H1 (cell line): Measurements from ENCODE around the gene PAK2. TPM values are rescaled to one million over a fixed set of nuclear protein-coding genes. Genes with fewer than 3 reads are reported as not detected.

ENCODE experiments used
- CTCF ChIA-PET: fragments of 300-600 bp; sonication (Branson Sonifier 250); formaldehyde crosslinking; loops from one replicate; lab custom pipeline; 2021; ENCODE audit not compliant: partially characterized antibody; lab: Charles Lee
- POLR2A ChIA-PET: fragments of 300-600 bp; sonication (Branson Sonifier 250); formaldehyde crosslinking; loops from one replicate; lab custom pipeline; 2021; ENCODE audit warnings: inconsistent platforms; ENCODE audit not compliant: partially characterized antibody; lab: Charles Lee
- DNase-seq, 2 experiments: peaks; one replicate each; pipeline versions ENCODE4 v3.0.0 to v3.0.0-alpha.2; 2010 to 2022; ENCODE audit warnings: low spot score in 2 of 2, low read depth in 1 of 2, mixed read lengths in 1 of 2
- FAIRE-seq: peaks from 2 replicates; lab custom pipeline; 2011; peaks lifted over from hg19 to GRCh38; lab: Jason Lieb, UNC
- H2AFZ ChIP-seq: 2 replicates; pipeline ENCODE4 v1.8.1; 2012; ENCODE audit warnings: low read length, inconsistent platforms
- H2AK5ac ChIP-seq: 2 replicates; pipeline ENCODE4 v1.6.1; 2013; ENCODE audit warnings: low read depth, low read length
- H2BK120ac ChIP-seq: replicated peaks from 2 replicates; pipeline ENCODE3; 2013; ENCODE audit warnings: low read depth, low read length, inconsistent platforms
- H2BK12ac ChIP-seq: 2 replicates; pipeline ENCODE4 v1.6.1; 2013; ENCODE audit warnings: low read depth, low read length
- H2BK15ac ChIP-seq: 2 replicates; pipeline ENCODE4 v1.6.1; 2013; ENCODE audit warnings: low read length
- H2BK20ac ChIP-seq: 2 replicates; pipeline ENCODE4 v1.6.1; 2013; ENCODE audit warnings: low read length
- H2BK5ac ChIP-seq: 2 replicates; pipeline ENCODE4 v1.6.1; 2013; ENCODE audit warnings: low read depth, low read length
- H3K14ac ChIP-seq: 2 replicates; pipeline ENCODE4 v1.6.1; 2013; ENCODE audit warnings: inconsistent platforms; ENCODE audit not compliant: insufficient read length
- H3K18ac ChIP-seq: 2 replicates; pipeline ENCODE4 v1.6.1; 2013; ENCODE audit warnings: low read length; ENCODE audit errors: extremely low read depth
- H3K23ac ChIP-seq: 2 replicates; pipeline ENCODE4 v1.6.1; 2013; ENCODE audit warnings: inconsistent platforms; ENCODE audit not compliant: insufficient read length
- H3K23me2 ChIP-seq: 2 replicates; pipeline ENCODE4 v1.6.1; 2013; ENCODE audit warnings: low read depth, low read length
- H3K27ac ChIP-seq: 2 replicates; pipeline ENCODE4 v1.6.1; 2011; ENCODE audit warnings: low read depth, low read length, inconsistent platforms
- H3K27me3 ChIP-seq, 4 experiments: replicated peaks in 1 of 4; 1 replicate in 1 of 4; 2 replicates in 3 of 4; pipeline versions ENCODE4 v1.6.1 to v1.8.1; 2011 to 2013; ENCODE audit warnings: low read length in 3 of 4, mild to moderate bottlenecking in 3 of 4, inconsistent platforms in 2 of 4, mixed read lengths in 2 of 4, moderate library complexity in 1 of 4; ENCODE audit not compliant: control insufficient read depth in 3 of 4, insufficient read depth in 3 of 4; ENCODE audit errors: extremely low read depth in 1 of 4
- H3K36me3 ChIP-seq, 4 experiments: 2 replicates each; pipeline versions ENCODE4 v1.6.1 to v1.8.1; 2011 to 2013; ENCODE audit warnings: mild to moderate bottlenecking in 4 of 4, low read length in 3 of 4, moderate library complexity in 2 of 4, control low read depth in 1 of 4, inconsistent platforms in 1 of 4; ENCODE audit not compliant: insufficient read depth in 4 of 4, control insufficient read depth in 2 of 4
- H3K4ac ChIP-seq: replicated peaks from 2 replicates; pipeline ENCODE3; 2013; ENCODE audit warnings: low read length, low read depth, mixed read lengths, inconsistent platforms; ENCODE audit not compliant: insufficient read length
- H3K4me1 ChIP-seq, 4 experiments: replicated peaks in 1 of 4; 1 replicate in 1 of 4; 2 replicates in 3 of 4; pipeline versions ENCODE4 v1.6.1 to v1.8.1; 2011 to 2013; ENCODE audit warnings: low read length in 3 of 4, inconsistent platforms in 2 of 4, mixed read lengths in 1 of 4; ENCODE audit not compliant: insufficient read depth in 4 of 4, control insufficient read depth in 3 of 4
- H3K4me2 ChIP-seq, 2 experiments: 2 replicates each; pipeline versions ENCODE4 v1.6.1 to v1.8.1; 2011 to 2013; ENCODE audit warnings: low read depth in 2 of 2, low read length in 2 of 2, control low read depth in 1 of 2, inconsistent platforms in 1 of 2, mild to moderate bottlenecking in 1 of 2; ENCODE audit not compliant: insufficient read depth in 1 of 2
- H3K4me3 ChIP-seq, 4 experiments: fragments of 200-600, 300-600 bp in 1 of 4; sonication (generic), shearing (Covaris generic), sonication (Bioruptor Twin) in 1 of 4; 2 replicates each; pipeline versions ENCODE4 v1.5.1 to v1.8.1; 2011 to 2016; ENCODE audit warnings: low read length in 4 of 4, low read depth in 3 of 4, control low read depth in 2 of 4, inconsistent platforms in 2 of 4, mild to moderate bottlenecking in 2 of 4, mixed read lengths in 1 of 4, moderate library complexity in 1 of 4; ENCODE audit not compliant: insufficient read depth in 2 of 4; ENCODE audit errors: extremely low read depth in 1 of 4
- H3K56ac ChIP-seq: replicated peaks from 2 replicates; pipeline ENCODE3; 2013; ENCODE audit warnings: low read depth, mild to moderate bottlenecking, mixed read lengths, low read length, inconsistent platforms; ENCODE audit not compliant: insufficient read length
- H3K79me1 ChIP-seq: 2 replicates; pipeline ENCODE4 v1.6.1; 2013; ENCODE audit warnings: low read depth, low read length, control low read depth
- H3K79me2 ChIP-seq, 2 experiments: 2 replicates each; pipeline versions ENCODE4 v1.6.1 to v1.8.1; 2012 to 2013; ENCODE audit warnings: low read length in 2 of 2, mild to moderate bottlenecking in 2 of 2, inconsistent platforms in 1 of 2; ENCODE audit not compliant: insufficient read depth in 2 of 2, control insufficient read depth in 1 of 2
- H3K9ac ChIP-seq, 4 experiments: replicated peaks in 1 of 4; 1 replicate in 1 of 4; 2 replicates in 3 of 4; pipeline versions ENCODE4 v1.6.1 to v1.8.1; 2011 to 2013; ENCODE audit warnings: low read depth in 3 of 4, low read length in 3 of 4, control low read depth in 2 of 4, mild to moderate bottlenecking in 2 of 4, moderate library complexity in 2 of 4, inconsistent platforms in 1 of 4; ENCODE audit errors: extremely low read depth in 1 of 4
- H3K9me3 ChIP-seq, 2 experiments: 2 replicates each; pipeline versions ENCODE4 v1.6.1 to v1.8.1; 2012 to 2013; ENCODE audit warnings: mild to moderate bottlenecking in 2 of 2, moderate library complexity in 2 of 2, control low read depth in 1 of 2, inconsistent platforms in 1 of 2, low read depth in 1 of 2, low read length in 1 of 2, mixed read lengths in 1 of 2; ENCODE audit not compliant: insufficient read depth in 2 of 2
- H4K20me1 ChIP-seq, 2 experiments: replicated peaks in 1 of 2; 2 replicates each; pipeline versions ENCODE3 to v1.8.1; 2011 to 2013; ENCODE audit warnings: inconsistent platforms in 2 of 2, low read length in 2 of 2, mild to moderate bottlenecking in 1 of 2; ENCODE audit not compliant: insufficient read depth in 2 of 2, control insufficient read depth in 1 of 2
- H4K5ac ChIP-seq: 2 replicates; pipeline ENCODE4 v1.6.1; 2013; ENCODE audit warnings: low read length, low read depth, mixed read lengths, inconsistent platforms; ENCODE audit not compliant: insufficient read length
- H4K8ac ChIP-seq: 2 replicates; pipeline ENCODE4 v1.8.0; 2013; ENCODE audit warnings: mild to moderate bottlenecking, moderate library complexity, low read length, inconsistent platforms; ENCODE audit not compliant: insufficient read depth; ENCODE audit errors: extremely low read depth
- H4K91ac ChIP-seq: replicated peaks from 2 replicates; pipeline ENCODE3; 2013; ENCODE audit warnings: low read length, mixed read lengths, inconsistent platforms; ENCODE audit not compliant: insufficient read length
- BRCA1 ChIP-seq: IDR thresholded peaks from 2 replicates; pipeline ENCODE4 v1.6.1; 2012; ENCODE audit warnings: low read depth, low read length, improper control_type of control experiment
- KDM4A ChIP-seq: IDR thresholded peaks from one replicate; pipeline ENCODE4 v1.7.1; 2012; ENCODE audit warnings: low read depth, mild to moderate bottlenecking, moderate library complexity, low read length, inconsistent platforms; ENCODE audit not compliant: severe bottlenecking
- WGBS, 2 experiments: shearing (Covaris generic) in 1 of 2; methylation state at CpG; one replicate each; pipeline versions ENCODE4 v1.1.6 to v1.1.7; 2013 to 2015; ENCODE audit warnings: low lambda C conversion rate in 2 of 2, mixed read lengths in 2 of 2, inconsistent platforms in 1 of 2, low coverage in 1 of 2, missing lambda C conversion rate in 1 of 2; ENCODE audit not compliant: insufficient replicate concordance in 2 of 2, insufficient coverage in 1 of 2, insufficient read length in 1 of 2; ENCODE audit errors: extremely low coverage in 1 of 2, missing lambda C conversion rate in 1 of 2; 5-methylcytosine and 5-hydroxymethylcytosine counted together
- polyA plus RNA-seq, 7 experiments: library from polyadenylated mRNA; depleted of rRNA in 3 of 7; stranded (reverse) in 5 of 7; unstranded in 2 of 7; fragments of >200 nt in 5 of 7; fragments of 200-250 nt in 2 of 7; gene quantifications; 1 replicate in 5 of 7; 2 replicates in 1 of 7; 4 replicates in 1 of 7; pipeline versions ENCODE4 v1.2.1 to v1.2.3, GENCODE V29; 2011 to 2013; ENCODE audit warnings: missing spikeins in 2 of 7, mixed read lengths in 2 of 7
- total RNA-seq: library from RNA; stranded (reverse); fragmentation: NEBNext Ultra II Directional; extraction: Animal tissue kit (Norgen Biotek cat#: 25700); gene quantifications from 2 replicates; pipeline ENCODE4 v1.2.1, GENCODE V29; 2021

The PAK2 gene
- total and polyA plus RNA-seq, 2 of the 8 experiments (the other 6 are each of a cell fraction or from before 2014, with no cell fraction given), result 13.1 to 60.5 TPM

DNA sequence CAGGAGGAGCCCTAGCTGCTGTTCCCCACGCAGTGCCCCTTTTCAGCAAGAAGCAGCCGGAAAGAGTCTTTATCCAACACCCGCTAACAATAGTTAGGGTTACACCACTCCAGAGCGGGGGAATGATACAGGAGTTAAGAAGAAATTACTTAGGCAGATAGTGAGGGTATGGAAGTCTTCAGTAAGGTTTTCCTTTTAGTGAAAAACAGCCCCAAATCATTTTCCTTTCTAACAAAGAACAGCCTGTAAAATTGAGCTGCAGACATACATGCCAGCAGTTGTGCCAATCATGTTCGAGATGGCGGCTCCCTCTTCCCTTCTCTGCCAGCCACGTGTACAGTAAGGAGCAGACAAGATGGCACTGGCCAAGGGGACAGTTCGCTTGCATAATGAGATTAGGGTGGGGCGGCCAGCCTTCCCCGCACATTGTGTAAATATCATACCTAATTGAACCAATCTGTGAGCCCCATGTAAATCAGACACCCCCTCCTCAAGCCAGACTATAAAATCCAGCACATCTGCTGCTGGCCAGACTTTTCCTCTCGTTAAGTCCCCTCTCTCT lies 109.6 kb downstream of the PAK2 start:
- H2BK12ac ChIP-seq, result no peak overlapping the region
- no peak overlapping the region for H3K27ac ChIP-seq
- no peak overlapping the region for H2AK5ac ChIP-seq
- H2AFZ ChIP-seq, result no peak overlapping the region
- CTCF ChIA-PET, result interaction anchor here (1.2 to 2.2 kb wide), 3 partner anchors 11 to 26 kb away, joined by 4 to 8 read pairs (median 5); no protein-coding TSS in a partner anchor
- no peak overlapping the region for H3K23ac ChIP-seq
- no peaks in the 10 kb centered on the region for H3K79me1 ChIP-seq
- H3K27me3 ChIP-seq, result no peaks in the 10 kb centered on the region
- H4K5ac ChIP-seq, result no peak overlapping the region
- no peaks in the 10 kb centered on the region for H3K79me2 ChIP-seq
- FAIRE-seq (no peak), DNase-seq (no peak)
- H4K8ac ChIP-seq, result no peak overlapping the region
- H3K23me2 ChIP-seq, result no peaks in the 10 kb centered on the region
- H4K20me1 ChIP-seq, result no peaks in the 10 kb centered on the region
- H3K18ac ChIP-seq, result no peak overlapping the region
- no peak overlapping the region for H2BK5ac ChIP-seq
- no peak overlapping the region for H3K56ac ChIP-seq
- POLR2A ChIA-PET, result no interaction called here
- WGBS, 2 experiments, result 75% methylated on average over 11 of the region's 11 CpGs; no CpG with 5 or more reads in 1 of the 2 experiments
- no peaks in the 10 kb centered on the region for H3K36me3 ChIP-seq
- no peak overlapping the region for H2BK15ac ChIP-seq
- no peak overlapping the region for H3K14ac ChIP-seq
- H3K9ac ChIP-seq, result no peak overlapping the region
- H3K9me3 ChIP-seq, result peaks cover 22 to 31% of the 10 kb centered on the region in 2 experiments
- H2BK120ac ChIP-seq, result no peak overlapping the region
- no peak overlapping the region for H4K91ac ChIP-seq
- no peak overlapping the region for H3K4me3 ChIP-seq
- H3K4ac ChIP-seq, result no peak overlapping the region
- H3K4me2 ChIP-seq, result no peak overlapping the region
- no peaks in the 10 kb centered on the region for H3K4me1 ChIP-seq
- H2BK20ac ChIP-seq, result no peak overlapping the region
- no peak for TF ChIP-seq KDM4A
- TF ChIP-seq BRCA1, result no peak
